ENCODE measurements around the gene ANP32E. TPM values are rescaled to one million over a fixed set of nuclear protein-coding genes. Genes with fewer than 3 reads are reported as not detected.

ANP32E gene
- total and polyA plus RNA-seq, 4 donors, result 8.8 to 41.5 (median 25.6) TPM

DNA sequence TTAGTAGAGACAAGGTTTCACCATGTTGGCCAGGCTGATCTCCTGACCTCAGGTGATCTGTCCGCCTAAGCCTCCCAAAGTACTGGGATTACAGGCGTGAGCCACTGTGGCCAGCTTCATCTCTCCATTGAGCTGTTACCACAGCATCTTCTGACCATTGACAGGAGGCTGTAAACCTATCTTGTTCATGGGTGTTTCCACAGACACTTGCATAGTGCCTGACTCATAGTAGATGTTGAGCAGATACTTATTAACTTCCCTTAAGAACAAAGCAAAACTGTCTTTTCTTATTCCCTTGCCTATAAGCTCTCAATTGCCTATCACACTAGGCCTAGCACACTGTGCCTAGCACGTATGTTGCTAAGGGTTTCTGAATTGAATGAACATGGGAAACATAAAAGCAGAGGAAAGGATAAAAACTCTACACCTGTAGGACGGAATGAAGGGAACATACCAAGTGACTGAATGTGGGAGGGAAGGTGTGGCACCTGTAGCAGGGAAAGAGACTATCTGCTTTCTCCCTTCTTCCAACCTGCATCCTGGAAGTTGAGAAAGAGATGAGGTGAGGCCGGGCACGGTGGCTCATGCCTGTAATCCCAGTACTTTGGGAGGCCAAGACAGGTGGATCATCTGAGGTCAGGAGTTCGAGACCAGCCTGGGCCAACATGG, 35.5 kb upstream of the ANP32E start:
- 96% methylated on average over 7 of the region's 7 CpGs for WGBS

More for the DNA sequence above, 35.5 kb upstream of the ANP32E start:
- no peak for DNase-seq (ENCODE audit: low spot score)
- Histone ChIP-seq H3K4me1 (ENCODE audit: control insufficient read depth in 4 of 4, insufficient read depth in 4 of 4, low read length in 3 of 4) (peaks cover 0 to 22% (median 19%) of the 10 kb centered on the region in 4 donors), H3K4me3 (ENCODE audit: low read depth in 1 of 3, low read length in 3 of 3) (no peak overlapping the region), H3K36me3 (ENCODE audit: control insufficient read depth in 4 of 4, insufficient read depth in 3 of 4, low read depth in 1 of 4, low read length in 3 of 4) (peaks cover 1 to 8% (median 5%) of the 10 kb centered on the region in 4 donors), H3K27me3 (ENCODE audit: control insufficient read depth in 4 of 4, insufficient read depth in 4 of 4, low read length in 3 of 4) (no peaks in the 10 kb centered on the region), H3K9me3 (ENCODE audit: control insufficient read depth in 4 of 4, low read length in 3 of 4) (no peaks in the 10 kb centered on the region), H3K9ac (ENCODE audit: low read depth in 1 of 2, low read length in 2 of 2) (no peak overlapping the region), H3K27ac (ENCODE audit: low read depth in 1 of 2, low read length in 2 of 2) (no peak overlapping the region)
- TF ChIP-seq HNF4G (IDR thresholded peaks at IDR 0.05), result no peak
- TF ChIP-seq RAD21 (IDR thresholded peaks at IDR 0.05), result no peak
- no peak for TF ChIP-seq EGR1 (IDR thresholded peaks at IDR 0.05; ENCODE audit: low read depth in 2 of 2)
- no peak for TF ChIP-seq RXRA (IDR thresholded peaks at IDR 0.05)
- TF ChIP-seq, protein P1, sequence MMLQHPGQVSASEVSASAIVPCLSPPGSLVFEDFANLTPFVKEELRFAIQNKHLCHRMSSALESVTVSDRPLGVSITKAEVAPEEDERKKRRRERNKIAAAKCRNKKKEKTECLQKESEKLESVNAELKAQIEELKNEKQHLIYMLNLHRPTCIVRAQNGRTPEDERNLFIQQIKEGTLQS (IDR thresholded peaks at IDR 0.05), result no peak
- no peak for TF ChIP-seq HNF4A (conservative IDR thresholded peaks at IDR 0.05)
- TF ChIP-seq, protein P2, sequence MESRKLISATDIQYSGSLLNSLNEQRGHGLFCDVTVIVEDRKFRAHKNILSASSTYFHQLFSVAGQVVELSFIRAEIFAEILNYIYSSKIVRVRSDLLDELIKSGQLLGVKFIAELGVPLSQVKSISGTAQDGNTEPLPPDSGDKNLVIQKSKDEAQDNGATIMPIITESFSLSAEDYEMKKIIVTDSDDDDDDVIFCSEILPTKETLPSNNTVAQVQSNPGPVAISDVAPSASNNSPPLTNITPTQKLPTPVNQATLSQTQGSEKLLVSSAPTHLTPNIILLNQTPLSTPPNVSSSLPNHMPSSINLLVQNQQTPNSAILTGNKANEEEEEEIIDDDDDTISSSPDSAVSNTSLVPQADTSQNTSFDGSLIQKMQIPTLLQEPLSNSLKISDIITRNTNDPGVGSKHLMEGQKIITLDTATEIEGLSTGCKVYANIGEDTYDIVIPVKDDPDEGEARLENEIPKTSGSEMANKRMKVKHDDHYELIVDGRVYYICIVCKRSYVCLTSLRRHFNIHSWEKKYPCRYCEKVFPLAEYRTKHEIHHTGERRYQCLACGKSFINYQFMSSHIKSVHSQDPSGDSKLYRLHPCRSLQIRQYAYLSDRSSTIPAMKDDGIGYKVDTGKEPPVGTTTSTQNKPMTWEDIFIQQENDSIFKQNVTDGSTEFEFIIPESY (IDR thresholded peaks at IDR 0.05), result no peak
- no peak for TF ChIP-seq YY1 (IDR thresholded peaks at IDR 0.05)
- TF ChIP-seq GABPA (IDR thresholded peaks at IDR 0.05 in 1 of 2, conservative IDR thresholded peaks at IDR 0.05 in 1 of 2), result no peak
- TF ChIP-seq, protein P3, sequence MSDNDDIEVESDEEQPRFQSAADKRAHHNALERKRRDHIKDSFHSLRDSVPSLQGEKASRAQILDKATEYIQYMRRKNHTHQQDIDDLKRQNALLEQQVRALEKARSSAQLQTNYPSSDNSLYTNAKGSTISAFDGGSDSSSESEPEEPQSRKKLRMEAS (IDR thresholded peaks at IDR 0.05), result no peak
- TF ChIP-seq NR2F2 (IDR thresholded peaks at IDR 0.05), result no peak
- TF ChIP-seq, protein P4, sequence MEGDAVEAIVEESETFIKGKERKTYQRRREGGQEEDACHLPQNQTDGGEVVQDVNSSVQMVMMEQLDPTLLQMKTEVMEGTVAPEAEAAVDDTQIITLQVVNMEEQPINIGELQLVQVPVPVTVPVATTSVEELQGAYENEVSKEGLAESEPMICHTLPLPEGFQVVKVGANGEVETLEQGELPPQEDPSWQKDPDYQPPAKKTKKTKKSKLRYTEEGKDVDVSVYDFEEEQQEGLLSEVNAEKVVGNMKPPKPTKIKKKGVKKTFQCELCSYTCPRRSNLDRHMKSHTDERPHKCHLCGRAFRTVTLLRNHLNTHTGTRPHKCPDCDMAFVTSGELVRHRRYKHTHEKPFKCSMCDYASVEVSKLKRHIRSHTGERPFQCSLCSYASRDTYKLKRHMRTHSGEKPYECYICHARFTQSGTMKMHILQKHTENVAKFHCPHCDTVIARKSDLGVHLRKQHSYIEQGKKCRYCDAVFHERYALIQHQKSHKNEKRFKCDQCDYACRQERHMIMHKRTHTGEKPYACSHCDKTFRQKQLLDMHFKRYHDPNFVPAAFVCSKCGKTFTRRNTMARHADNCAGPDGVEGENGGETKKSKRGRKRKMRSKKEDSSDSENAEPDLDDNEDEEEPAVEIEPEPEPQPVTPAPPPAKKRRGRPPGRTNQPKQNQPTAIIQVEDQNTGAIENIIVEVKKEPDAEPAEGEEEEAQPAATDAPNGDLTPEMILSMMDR (IDR thresholded peaks at IDR 0.05; ENCODE audit: low read depth, low read length, missing input control), result no peak
- no peak for TF ChIP-seq FOXA2 (IDR thresholded peaks at IDR 0.05)
- TF ChIP-seq, protein P5, sequence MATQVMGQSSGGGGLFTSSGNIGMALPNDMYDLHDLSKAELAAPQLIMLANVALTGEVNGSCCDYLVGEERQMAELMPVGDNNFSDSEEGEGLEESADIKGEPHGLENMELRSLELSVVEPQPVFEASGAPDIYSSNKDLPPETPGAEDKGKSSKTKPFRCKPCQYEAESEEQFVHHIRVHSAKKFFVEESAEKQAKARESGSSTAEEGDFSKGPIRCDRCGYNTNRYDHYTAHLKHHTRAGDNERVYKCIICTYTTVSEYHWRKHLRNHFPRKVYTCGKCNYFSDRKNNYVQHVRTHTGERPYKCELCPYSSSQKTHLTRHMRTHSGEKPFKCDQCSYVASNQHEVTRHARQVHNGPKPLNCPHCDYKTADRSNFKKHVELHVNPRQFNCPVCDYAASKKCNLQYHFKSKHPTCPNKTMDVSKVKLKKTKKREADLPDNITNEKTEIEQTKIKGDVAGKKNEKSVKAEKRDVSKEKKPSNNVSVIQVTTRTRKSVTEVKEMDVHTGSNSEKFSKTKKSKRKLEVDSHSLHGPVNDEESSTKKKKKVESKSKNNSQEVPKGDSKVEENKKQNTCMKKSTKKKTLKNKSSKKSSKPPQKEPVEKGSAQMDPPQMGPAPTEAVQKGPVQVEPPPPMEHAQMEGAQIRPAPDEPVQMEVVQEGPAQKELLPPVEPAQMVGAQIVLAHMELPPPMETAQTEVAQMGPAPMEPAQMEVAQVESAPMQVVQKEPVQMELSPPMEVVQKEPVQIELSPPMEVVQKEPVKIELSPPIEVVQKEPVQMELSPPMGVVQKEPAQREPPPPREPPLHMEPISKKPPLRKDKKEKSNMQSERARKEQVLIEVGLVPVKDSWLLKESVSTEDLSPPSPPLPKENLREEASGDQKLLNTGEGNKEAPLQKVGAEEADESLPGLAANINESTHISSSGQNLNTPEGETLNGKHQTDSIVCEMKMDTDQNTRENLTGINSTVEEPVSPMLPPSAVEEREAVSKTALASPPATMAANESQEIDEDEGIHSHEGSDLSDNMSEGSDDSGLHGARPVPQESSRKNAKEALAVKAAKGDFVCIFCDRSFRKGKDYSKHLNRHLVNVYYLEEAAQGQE (IDR thresholded peaks at IDR 0.05), result no peak
- TF ChIP-seq TAF1 (conservative IDR thresholded peaks at IDR 0.05), result no peak
- TF ChIP-seq FOXA1 (IDR thresholded peaks at IDR 0.05), result no peak
- TF ChIP-seq SP1 (IDR thresholded peaks at IDR 0.05), result no peak
- no peak for TF ChIP-seq JUND (IDR thresholded peaks at IDR 0.05)

Measured in liver (tissue), 9 donors.